HPDE6-E6E7 (cell line): ENCODE data around the gene MIF.
"Not testable (repeated sequence)": the region's sequence is repeated elsewhere in the genome, so short reads cannot be mapped to it uniquely, and the experiment has no call there.

ENCODE experiments used
- DNase-seq: peaks from one replicate; pipeline ENCODE4 v3.0.0; 2011; ENCODE audit warnings: missing footprints; ENCODE audit errors: extremely low spot score

Gene MIF

DNA sequence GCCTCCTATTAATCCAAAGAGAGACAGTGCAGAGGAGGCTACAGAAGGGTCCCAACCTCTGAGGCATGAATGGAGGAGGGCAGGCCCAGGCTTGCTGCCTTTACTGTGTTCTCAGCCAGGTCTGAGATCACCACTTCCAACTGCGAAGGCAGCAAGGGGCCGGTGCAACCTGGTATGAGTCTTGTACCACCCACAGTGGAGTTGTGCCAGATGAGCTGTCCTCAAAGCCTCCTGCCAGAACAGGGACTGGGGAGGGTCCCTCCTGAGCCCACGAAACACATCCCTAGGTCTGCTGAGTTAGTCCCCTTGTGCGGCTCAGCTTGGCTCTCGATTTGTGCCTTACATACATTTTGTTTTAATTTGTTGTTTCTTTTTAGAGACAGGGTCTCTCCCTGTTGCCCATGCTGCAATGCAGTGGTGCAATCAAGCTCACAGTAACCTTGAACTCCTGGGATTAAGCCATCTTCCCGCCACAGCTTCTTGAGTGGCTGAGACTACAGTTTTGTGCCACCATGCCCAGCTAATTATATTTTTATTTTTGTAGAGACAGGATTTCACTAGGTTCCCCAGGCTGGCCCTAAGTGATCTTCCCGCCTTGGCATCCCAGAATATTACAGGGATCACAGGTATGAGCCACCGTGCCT lies 9.3 kb downstream of the MIF start:
- DNase-seq: peak; percentile 88

- no peak for DNase-seq
Measured at GRCh38 chr22:23904573-23905254, 10.5 kb downstream of the MIF start.

DNA sequence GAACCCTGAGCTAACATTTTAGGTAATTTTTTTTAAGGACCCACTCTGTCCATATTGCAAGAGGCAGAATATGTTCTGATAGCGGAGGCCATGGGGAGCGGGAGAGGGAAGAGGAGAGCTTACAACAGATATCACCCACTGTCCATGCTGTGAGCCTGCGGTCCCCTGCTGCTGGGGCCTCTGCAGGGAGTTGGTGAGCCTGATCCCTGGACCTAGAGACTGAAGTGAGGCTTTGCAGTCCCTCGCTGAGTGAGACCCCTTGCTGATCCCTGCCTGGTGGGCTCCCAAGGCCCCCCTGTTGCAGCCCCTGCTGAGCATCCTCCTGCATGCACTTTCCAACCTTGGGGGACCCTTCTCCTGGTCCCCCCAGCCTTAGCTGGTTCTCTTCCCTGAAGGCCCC lies 12.5 kb downstream of the MIF start:
- DNase-seq: no peak

DNA sequence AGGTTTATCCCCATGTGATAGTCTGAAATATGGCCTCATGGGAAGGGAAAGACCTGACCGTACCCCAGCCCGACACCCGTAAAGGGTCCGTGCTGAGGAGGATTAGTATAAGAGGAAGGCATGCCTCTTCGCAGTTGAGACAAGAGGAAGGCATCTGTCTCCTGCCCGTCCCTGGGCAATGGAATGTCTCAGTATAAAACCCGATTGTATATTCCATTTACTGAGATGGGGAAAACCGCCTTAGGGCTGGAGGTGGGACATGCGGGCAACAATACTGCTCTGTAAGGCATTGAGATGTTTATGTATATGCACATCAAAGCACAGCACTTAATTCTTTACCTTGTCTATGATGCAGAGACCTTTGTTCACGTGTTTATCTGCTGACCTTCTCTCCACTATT lies 13.2 kb downstream of the MIF start:
- not testable (repeated sequence) for DNase-seq

DNA sequence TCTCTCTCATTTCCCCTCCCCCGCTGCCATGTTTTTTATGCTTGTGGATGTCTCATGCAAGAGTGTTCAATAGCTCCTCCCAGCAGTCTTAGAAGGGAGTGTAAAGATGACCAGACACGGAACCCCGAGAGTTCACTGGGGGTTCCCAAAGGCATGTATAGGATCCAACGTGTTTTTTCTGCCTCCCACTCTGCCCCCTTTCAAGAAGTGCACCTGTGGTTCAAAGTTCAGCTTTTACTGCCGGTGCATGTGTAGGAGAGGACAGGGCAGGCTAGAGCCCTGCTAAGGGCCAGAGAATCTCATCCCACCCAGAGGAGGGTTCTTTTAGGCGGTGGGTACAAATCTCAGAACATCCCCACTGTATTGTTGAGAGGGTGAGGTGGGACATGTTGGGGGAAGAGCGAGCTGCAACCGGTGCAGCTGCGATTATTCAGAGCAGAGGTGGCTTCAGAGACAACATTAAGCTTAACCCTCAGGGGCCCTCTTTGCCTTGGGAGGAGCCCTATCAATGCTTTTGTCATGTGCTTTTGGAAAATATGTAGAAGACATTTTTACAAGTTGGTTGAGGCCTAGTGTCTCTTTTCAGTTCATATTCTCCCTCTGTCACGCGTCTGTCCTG lies 14.5 kb downstream of the MIF start:
- DNase-seq: no peak

GRCh38 chr22:23909296-23909898 lies 15.2 kb downstream of the MIF start:
- DNase-seq: no peak

DNA sequence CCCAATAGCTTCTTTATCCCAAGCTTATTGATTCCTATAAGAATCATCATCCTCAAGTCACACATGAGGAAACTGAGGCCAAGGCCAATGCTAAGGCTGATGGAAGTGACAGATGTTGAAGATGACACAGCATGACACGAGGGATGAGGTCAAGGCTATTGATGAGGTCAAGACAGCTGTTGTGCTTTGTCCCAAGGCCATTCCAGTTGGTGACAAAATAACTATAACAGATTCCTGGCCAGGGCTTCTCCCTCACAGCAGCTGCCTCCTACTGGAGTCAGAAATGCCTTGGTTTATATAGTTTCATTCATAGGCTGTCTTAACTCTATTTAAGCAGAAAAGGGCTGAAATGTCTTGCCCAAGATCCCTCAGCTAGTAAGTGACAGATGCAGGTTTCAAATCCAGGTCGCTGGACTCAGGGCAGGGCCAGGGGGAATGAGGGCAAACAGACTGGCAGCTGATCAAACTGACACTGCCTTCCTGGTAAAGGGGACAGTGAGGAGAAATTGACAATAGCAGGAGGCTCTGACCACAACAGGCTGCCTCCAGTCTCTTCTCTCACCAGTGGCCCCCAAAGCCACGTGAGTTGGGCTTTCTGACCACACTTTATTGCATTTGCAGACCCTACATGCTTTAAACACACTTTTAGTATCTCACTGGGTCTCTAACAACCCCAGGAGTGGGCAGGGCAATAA lies 16.5 kb downstream of the MIF start:
- DNase-seq: no peak

DNA sequence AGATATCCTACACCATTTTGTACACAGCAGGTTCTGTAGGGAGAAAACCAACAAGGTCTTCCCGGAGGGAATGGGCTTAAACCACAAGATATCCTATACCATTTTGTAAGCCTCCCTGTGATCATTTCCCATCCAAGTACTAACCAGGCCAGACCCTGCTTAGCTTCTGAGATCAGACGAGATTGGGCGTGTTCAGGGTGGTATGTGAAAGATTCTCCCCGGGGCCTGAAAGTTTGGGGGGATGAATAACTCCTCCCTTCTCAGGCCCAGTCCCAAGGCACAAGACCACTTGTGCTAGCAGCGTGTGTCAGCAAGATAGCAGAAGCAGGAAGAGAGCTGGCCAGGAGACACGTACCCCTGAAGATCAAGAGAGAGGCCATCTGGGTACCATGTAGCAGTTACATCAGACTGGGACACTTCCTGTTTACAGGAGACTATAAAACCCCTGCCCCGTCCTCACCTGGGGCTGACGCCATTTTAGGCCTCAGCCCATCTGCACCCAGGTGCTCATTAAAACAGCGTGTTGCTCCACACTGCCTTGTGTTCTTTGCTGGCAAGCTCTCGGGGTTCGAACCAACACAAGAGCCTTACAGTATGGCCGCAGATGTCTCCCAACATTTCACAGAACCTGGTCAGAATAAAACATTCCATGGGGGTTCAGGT lies 17.3 kb downstream of the MIF start:
- no peak for DNase-seq

- DNase-seq: no peak
Measured at GRCh38 chr22:23912293-23912903, 18.2 kb downstream of the MIF start.

DNA sequence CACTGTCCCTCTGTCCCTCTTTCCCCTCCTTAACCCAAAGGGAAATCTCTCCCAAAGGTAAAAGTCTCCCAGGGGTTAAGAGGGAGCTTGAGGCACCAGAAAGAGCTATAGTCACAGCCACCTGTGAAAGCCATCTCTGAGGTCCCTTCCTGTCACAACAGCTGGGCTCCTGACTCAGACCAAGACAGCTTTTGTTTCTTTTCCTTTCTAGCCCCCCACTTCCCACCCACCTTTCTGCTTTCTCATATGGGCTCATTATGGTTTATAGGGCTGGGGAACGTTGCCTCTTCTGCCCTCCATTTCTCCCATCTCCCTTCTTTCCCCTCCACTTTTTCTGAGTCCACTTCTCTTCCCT lies 19.1 kb downstream of the MIF start:
- DNase-seq: no peak

- peak; percentile 97 for DNase-seq
Measured at GRCh38 chr22:23913661-23914353, 19.6 kb downstream of the MIF start.

DNA sequence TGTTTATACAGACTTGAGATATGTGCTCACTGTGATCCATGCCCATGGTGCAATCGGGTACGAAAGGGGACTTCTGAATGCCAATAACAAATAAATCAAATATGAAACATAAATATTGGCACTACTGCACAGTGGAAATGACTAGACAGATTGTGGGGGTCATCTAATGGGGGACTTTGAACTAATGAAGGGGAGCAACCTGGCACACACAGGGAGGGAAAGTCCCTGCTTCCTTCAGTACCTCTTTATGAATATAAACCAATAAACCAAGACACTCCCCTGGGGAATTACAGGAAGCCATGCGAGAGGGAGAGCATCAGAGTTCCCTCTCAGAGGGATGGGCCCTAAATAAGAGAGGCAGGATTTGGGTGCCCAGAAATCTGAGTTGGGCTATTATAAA lies 21.1 kb downstream of the MIF start:
- no peak for DNase-seq

DNA sequence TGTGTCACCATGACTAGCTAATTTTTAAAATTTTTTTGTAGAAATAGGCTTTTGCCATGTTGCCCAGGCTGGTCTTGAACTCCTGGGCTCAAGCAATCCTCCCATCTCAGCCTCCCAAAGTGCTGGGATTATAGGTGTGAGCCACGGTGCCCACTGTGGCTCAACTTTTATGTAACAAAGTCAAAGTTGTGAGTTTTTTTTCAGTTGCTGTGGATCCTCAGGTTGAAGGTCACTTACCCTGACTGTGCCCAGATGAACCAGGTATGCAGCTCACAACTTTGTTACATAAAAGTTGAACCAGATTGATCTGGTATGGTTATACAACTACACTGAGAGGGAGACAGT lies 26.1 kb downstream of the MIF start:
- not testable (repeated sequence) for DNase-seq

GRCh38 chr22:23921586-23922201 lies 27.5 kb downstream of the MIF start:
- DNase-seq: not testable (repeated sequence)

- DNase-seq: no peak
Measured at GRCh38 chr22:23922921-23923320, 28.7 kb downstream of the MIF start.

- no peak for DNase-seq
Measured at GRCh38 chr22:23925020-23925606, 30.9 kb downstream of the MIF start.

GRCh38 chr22:23926561-23926960 lies 32.4 kb downstream of the MIF start:
- no peak for DNase-seq

GRCh38 chr22:23938328-23939016 lies 44.3 kb downstream of the MIF start:
- DNase-seq: no peak

- DNase-seq: no peak
Measured at GRCh38 chr22:23939017-23939357, 44.8 kb downstream of the MIF start.
